ENCODE data around the gene MED27. TPM values are rescaled to one million over a fixed set of nuclear protein-coding genes. Genes with fewer than 3 reads are reported as not detected.
"Not testable (repeated sequence)": the region's sequence is repeated elsewhere in the genome, so short reads cannot be mapped to it uniquely, and the experiment has no call there.

The MED27 gene
- total RNA-seq, 1 donor from 2014 or later = 24.1 TPM

GRCh38 chr9:132062806-132063205 lies 16.9 kb downstream of the MED27 start:
- no peak overlapping the region for H3K27ac Mint-ChIP-seq (ENCODE audit: unreplicated experiment)
- peaks cover 21% of the 10 kb centered on the region for H3K36me3 Mint-ChIP-seq (ENCODE audit: unreplicated experiment)
- H3K4me1 Mint-ChIP-seq (ENCODE audit: unreplicated experiment) = no peaks in the 10 kb centered on the region
- no peaks in the 10 kb centered on the region for H3K27me3 Mint-ChIP-seq (ENCODE audit: unreplicated experiment)
- H3K9me3 Mint-ChIP-seq (ENCODE audit: unreplicated experiment) = peaks cover 5% of the 10 kb centered on the region
- H3K4me3 Mint-ChIP-seq (ENCODE audit: unreplicated experiment) = no peak overlapping the region
- DNase-seq (ENCODE audit: extremely low spot score, unreplicated experiment) = no peak
- no peak for TF ChIP-seq CTCF (IDR thresholded peaks at IDR 0.05)

GRCh38 chr9:132061526-132061925 lies 18.1 kb downstream of the MED27 start:
- peaks cover 17% of the 10 kb centered on the region for H3K36me3 Mint-ChIP-seq (ENCODE audit: unreplicated experiment)
- no peak overlapping the region for H3K27ac Mint-ChIP-seq (ENCODE audit: unreplicated experiment)
- no peak for DNase-seq (ENCODE audit: extremely low spot score, unreplicated experiment)
- no peaks in the 10 kb centered on the region for H3K27me3 Mint-ChIP-seq (ENCODE audit: unreplicated experiment)
- no peak overlapping the region for H3K4me3 Mint-ChIP-seq (ENCODE audit: unreplicated experiment)
- no peak for TF ChIP-seq CTCF (IDR thresholded peaks at IDR 0.05)
- peaks cover 5% of the 10 kb centered on the region for H3K9me3 Mint-ChIP-seq (ENCODE audit: unreplicated experiment)
- no peaks in the 10 kb centered on the region for H3K4me1 Mint-ChIP-seq (ENCODE audit: unreplicated experiment)

- Mint-ChIP-seq H3K4me1 (ENCODE audit: unreplicated experiment) (peaks cover 5% of the 10 kb centered on the region), H3K36me3 (ENCODE audit: unreplicated experiment) (peaks cover 14% of the 10 kb centered on the region), H3K4me3 (ENCODE audit: unreplicated experiment) (no peak overlapping the region), H3K27me3 (ENCODE audit: unreplicated experiment) (no peaks in the 10 kb centered on the region), H3K27ac (ENCODE audit: unreplicated experiment) (no peak overlapping the region), H3K9me3 (ENCODE audit: unreplicated experiment) (peaks cover 5% of the 10 kb centered on the region)
- TF ChIP-seq CTCF (IDR thresholded peaks at IDR 0.05) = no peak
- DNase-seq (ENCODE audit: extremely low spot score, unreplicated experiment) = no peak
These were observed 20.3 kb downstream of the MED27 start for GRCh38 chr9:132059361-132059760.

- H3K36me3 Mint-ChIP-seq (ENCODE audit: unreplicated experiment) = peaks cover 14% of the 10 kb centered on the region
These were observed 21.4 kb downstream of the MED27 start for GRCh38 chr9:132058226-132058625.

GRCh38 chr9:132056717-132057560 lies 22.7 kb downstream of the MED27 start:
- no peak for DNase-seq (ENCODE audit: extremely low spot score, unreplicated experiment)
- Mint-ChIP-seq H3K27ac (ENCODE audit: unreplicated experiment) (no peak overlapping the region), H3K4me3 (ENCODE audit: unreplicated experiment) (no peak overlapping the region), H3K4me1 (ENCODE audit: unreplicated experiment) (peaks cover 7% of the 10 kb centered on the region), H3K9me3 (ENCODE audit: unreplicated experiment) (peaks cover 5% of the 10 kb centered on the region), H3K36me3 (ENCODE audit: unreplicated experiment) (peaks cover 14% of the 10 kb centered on the region), H3K27me3 (ENCODE audit: unreplicated experiment) (no peaks in the 10 kb centered on the region)
- no peak for TF ChIP-seq CTCF (IDR thresholded peaks at IDR 0.05)

More at GRCh38 chr9:132058226-132058625, 21.4 kb downstream of the MED27 start:
- not testable (repeated sequence) for H3K4me1 Mint-ChIP-seq (ENCODE audit: unreplicated experiment); H3K4me3 Mint-ChIP-seq (ENCODE audit: unreplicated experiment); H3K27ac Mint-ChIP-seq (ENCODE audit: unreplicated experiment); DNase-seq (ENCODE audit: extremely low spot score, unreplicated experiment); H3K9me3 Mint-ChIP-seq (ENCODE audit: unreplicated experiment); H3K27me3 Mint-ChIP-seq (ENCODE audit: unreplicated experiment)

All from osteocyte (in vitro differentiated cells).